ENCODE measurements around the gene TKTL1.

DNA sequence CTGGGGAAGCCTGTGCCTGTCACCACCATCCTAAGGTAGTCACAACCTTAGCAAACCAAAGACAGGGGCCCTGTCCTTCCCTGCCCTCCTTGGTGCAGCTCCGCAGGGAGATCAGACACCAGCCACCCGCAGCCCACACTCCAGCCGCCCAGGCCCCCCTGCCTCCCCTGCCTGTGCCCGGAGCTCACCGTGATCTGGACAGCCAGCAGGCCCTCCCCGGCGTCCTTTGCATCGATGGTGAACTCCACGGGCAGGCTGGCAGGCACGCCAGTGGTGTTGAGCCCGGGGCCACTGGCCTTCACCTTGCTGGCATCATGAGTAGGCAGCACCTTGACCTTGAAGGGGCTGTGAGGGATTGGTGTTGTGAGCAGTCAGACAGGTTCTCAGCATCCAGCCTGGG is 62.4 kb downstream of the TKTL1 start:
- TF ChIP-seq, protein P1, sequence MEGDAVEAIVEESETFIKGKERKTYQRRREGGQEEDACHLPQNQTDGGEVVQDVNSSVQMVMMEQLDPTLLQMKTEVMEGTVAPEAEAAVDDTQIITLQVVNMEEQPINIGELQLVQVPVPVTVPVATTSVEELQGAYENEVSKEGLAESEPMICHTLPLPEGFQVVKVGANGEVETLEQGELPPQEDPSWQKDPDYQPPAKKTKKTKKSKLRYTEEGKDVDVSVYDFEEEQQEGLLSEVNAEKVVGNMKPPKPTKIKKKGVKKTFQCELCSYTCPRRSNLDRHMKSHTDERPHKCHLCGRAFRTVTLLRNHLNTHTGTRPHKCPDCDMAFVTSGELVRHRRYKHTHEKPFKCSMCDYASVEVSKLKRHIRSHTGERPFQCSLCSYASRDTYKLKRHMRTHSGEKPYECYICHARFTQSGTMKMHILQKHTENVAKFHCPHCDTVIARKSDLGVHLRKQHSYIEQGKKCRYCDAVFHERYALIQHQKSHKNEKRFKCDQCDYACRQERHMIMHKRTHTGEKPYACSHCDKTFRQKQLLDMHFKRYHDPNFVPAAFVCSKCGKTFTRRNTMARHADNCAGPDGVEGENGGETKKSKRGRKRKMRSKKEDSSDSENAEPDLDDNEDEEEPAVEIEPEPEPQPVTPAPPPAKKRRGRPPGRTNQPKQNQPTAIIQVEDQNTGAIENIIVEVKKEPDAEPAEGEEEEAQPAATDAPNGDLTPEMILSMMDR (IDR thresholded peaks at IDR 0.05) = no peak
- no peak for TF ChIP-seq POLR2A (IDR thresholded peaks at IDR 0.05)

Measured in heart left ventricle (tissue), 13 donors.